IPS DF 4.7 (cell line): Measurements from ENCODE around the gene DGLUCY.
"Not testable (repeated sequence)": the region's sequence is repeated elsewhere in the genome, so short reads cannot be mapped to it uniquely, and the experiment has no call there.

ENCODE experiments used
- DNase-seq: peaks from one replicate; pipeline ENCODE4 v3.0.0-alpha.2; 2013; ENCODE audit warnings: low spot score; ENCODE audit errors: extremely low read depth

DGLUCY gene

GRCh38 chr14:91204657-91205056 is 90.8 kb downstream of the DGLUCY start:
- DNase-seq = no peak

GRCh38 chr14:91205459-91205858 is 91.6 kb downstream of the DGLUCY start:
- no peak for DNase-seq

- DNase-seq = no peak
These were observed 93.1 kb downstream of the DGLUCY start for GRCh38 chr14:91207008-91207407.

- DNase-seq = no peak
These were observed 97.1 kb downstream of the DGLUCY start for GRCh38 chr14:91211017-91211416.

GRCh38 chr14:91214306-91214705 is 100.4 kb downstream of the DGLUCY start:
- DNase-seq = no peak

- no peak for DNase-seq
These were observed 101.5 kb downstream of the DGLUCY start for GRCh38 chr14:91215381-91215780.

- no peak for DNase-seq
These were observed 102.9 kb downstream of the DGLUCY start for GRCh38 chr14:91216731-91217226.

GRCh38 chr14:91218014-91218413 is 104.1 kb downstream of the DGLUCY start:
- DNase-seq = no peak

GRCh38 chr14:91219517-91220389 is 105.9 kb downstream of the DGLUCY start:
- DNase-seq = no peak

GRCh38 chr14:91220581-91221000 is 106.7 kb downstream of the DGLUCY start:
- no peak for DNase-seq

GRCh38 chr14:91221270-91221669 is 107.4 kb downstream of the DGLUCY start:
- no peak for DNase-seq

GRCh38 chr14:91223028-91223783 is 109.3 kb downstream of the DGLUCY start:
- no peak for DNase-seq

- DNase-seq = no peak
These were observed 111.2 kb downstream of the DGLUCY start for GRCh38 chr14:91225025-91225424.

GRCh38 chr14:91226360-91226759 is 112.5 kb downstream of the DGLUCY start:
- DNase-seq = not testable (repeated sequence)

GRCh38 chr14:91227183-91227628 is 113.3 kb downstream of the DGLUCY start:
- DNase-seq = no peak

GRCh38 chr14:91228112-91229004 is 114.5 kb downstream of the DGLUCY start:
- DNase-seq = no peak

GRCh38 chr14:91229005-91229382 is 115.1 kb downstream of the DGLUCY start:
- DNase-seq = no peak

- DNase-seq = no peak
These were observed 115.9 kb downstream of the DGLUCY start for GRCh38 chr14:91229743-91230200.

GRCh38 chr14:91230397-91231035 is 116.6 kb downstream of the DGLUCY start:
- DNase-seq = no peak

GRCh38 chr14:91231446-91231845 is 117.6 kb downstream of the DGLUCY start:
- no peak for DNase-seq

GRCh38 chr14:91232052-91232451 is 118.2 kb downstream of the DGLUCY start:
- no peak for DNase-seq
